Sciatic nerve (tissue), 2 donors: ENCODE data around the gene RHBDL2. TPM values are rescaled to one million over a fixed set of nuclear protein-coding genes. Genes with fewer than 3 reads are reported as not detected.
"Not testable (repeated sequence)": the region's sequence is repeated elsewhere in the genome, so short reads cannot be mapped to it uniquely, and the experiment has no call there.

Source experiments
- ATAC-seq: fragments of 200-7000 bp; cut with Tn5 transposase; one replicate; pipeline ENCODE4 v1.9.1; 2020; ENCODE audit warnings: mild to moderate bottlenecking, moderate library complexity
- DNase-seq: peaks from one replicate; pipeline ENCODE4 v3.0.0-alpha.2; 2020; ENCODE audit warnings: low spot score
- intact Hi-C: fragments of 100-400 bp; cut with DNase I; formaldehyde crosslinking; loops from one replicate; pipeline ENCODE4 v1.14.2; 2022
- total RNA-seq: library from RNA; stranded (reverse); fragmentation: NEBNext Ultra II Directional; extraction: Animal tissue kit (Norgen Biotek cat#: 25700); gene quantifications from one replicate; pipeline ENCODE4 v1.2.1, GENCODE V29; 2021
- donor health status: DM: no; HTN: no; CAD: no.
- donor health status: DM: no; HTN: no; CAD: no.

Gene RHBDL2
- total RNA-seq, 1 donor from 2014 or later: 0.22 TPM

DNA sequence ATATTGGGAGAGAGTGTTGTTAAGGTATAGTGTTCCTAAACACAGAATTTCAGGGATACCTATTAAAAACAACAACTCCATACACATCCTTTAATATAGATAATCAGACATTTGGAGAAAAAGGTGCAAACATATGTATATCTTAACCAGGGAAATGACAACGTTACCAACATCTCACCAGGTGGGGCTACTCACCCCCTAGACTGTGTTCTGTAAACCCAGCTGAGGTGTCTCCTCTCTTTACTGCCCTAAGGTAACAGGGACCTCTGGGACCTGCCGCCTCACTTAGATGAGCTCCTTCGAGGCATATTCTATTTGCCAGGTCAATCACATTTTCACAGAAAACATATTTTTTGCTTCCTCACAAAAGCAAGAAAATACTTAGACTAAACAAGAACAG lies 95.4 kb downstream of the RHBDL2 start:
- DNase-seq: no peak
- intact Hi-C loops: no loop called here

DNA sequence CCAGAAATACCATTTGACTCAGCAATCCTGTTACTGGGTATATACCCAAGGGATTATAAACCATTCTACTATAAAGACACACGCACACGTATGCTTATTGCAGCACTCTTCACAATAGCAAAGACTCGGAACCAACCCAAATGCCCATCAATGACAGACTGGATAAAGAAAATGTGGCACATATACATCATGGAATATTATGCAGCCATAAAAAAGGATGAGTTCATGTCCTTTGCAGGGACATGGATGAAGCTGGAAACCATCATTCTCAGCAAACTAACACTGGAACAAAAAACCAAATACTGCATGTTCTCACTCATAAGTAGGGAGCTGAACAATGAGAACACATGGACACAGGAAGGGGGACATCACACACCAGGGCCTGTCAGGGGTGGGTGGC lies 96.5 kb downstream of the RHBDL2 start:
- DNase-seq, ATAC-seq, intact Hi-C loops: not testable (repeated sequence)

More for the DNA sequence above, 95.4 kb downstream of the RHBDL2 start:
- no peak for ATAC-seq

DNA sequence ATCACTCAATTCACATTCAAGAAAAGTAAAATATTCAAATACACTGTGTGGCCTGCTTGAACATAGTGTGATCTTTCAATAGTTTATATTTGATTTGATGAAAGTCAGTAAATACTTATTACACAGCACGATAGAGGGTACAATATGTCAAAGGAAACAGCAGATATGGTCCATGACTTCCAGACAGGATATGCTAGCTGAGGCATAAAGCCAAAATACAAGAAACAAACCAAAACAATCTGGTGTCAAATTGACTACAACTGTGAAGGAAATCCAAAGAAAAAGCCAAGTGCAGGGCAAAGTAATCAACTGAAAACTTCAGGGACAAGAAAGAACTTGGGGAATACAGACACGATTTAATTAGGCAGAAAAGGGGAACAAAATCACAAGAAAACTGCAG lies 101.3 kb downstream of the RHBDL2 start:
- ATAC-seq: no peak
- DNase-seq: no peak
- intact Hi-C loops: no loop called here

DNA sequence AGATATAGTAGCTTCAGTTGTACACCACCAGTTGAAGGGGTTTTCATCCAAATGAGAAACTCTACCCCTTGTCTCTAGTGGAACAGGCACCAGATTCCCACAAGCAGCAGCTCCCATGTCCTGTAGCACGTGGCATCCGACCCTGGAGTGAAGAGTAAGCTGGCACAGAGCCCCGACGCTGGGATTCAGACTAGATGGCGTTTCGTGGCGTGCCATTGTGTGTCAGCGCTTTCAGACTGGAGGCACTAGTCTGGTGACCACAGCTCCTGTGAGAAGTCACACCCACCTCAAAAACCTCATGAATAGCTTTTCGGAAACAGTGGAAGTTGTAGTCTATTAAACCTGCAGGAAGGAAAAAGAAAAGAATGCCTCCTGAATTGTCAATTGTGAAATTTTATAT lies 102.3 kb downstream of the RHBDL2 start:
- DNase-seq (no peak), ATAC-seq (no peak)
- intact Hi-C loops: no loop called here

DNA sequence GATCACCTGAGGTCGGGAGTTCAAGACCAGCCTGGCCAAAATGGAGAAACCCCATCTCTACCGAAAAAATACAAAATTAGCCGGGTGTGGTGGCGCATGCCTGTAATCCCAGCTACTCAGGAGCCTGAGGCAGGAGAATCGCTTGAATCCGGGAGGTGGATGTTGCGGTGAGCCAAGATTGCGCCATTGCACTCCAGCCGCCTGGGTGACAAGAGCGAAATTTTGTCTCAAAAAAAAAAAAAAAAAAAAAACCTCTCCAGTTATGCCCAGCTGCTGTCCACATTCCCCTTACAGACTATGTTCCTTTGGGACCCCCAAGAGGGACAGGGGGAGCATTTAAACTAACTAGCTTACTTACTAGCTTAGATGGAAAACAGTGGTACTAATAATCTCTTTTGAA lies 105.3 kb downstream of the RHBDL2 start:
- ATAC-seq, DNase-seq, intact Hi-C loops: not testable (repeated sequence)

Other genes with a start within 250 kb of the RHBDL2 start
- 28.3 TPM for gene RRAGC, start 82.1 kb downstream of the RHBDL2 start, total RNA-seq
- gene MYCBP, start 68.5 kb downstream of the RHBDL2 start, total RNA-seq: 6.5 TPM
- gene GJA9, start 60.2 kb downstream of the RHBDL2 start, total RNA-seq: not detected
- gene AKIRIN1, start 49.4 kb upstream of the RHBDL2 start, total RNA-seq: 44.2 TPM
- gene NDUFS5, start 84.5 kb upstream of the RHBDL2 start, total RNA-seq: 149 TPM